ENCODE data around the gene AGPAT3.

GRCh38 chr21:44020551-44020950 lies 155.5 kb downstream of the AGPAT3 start:
- TF ChIP-seq SP7 (tag by site-specific recombination; IDR thresholded peaks at IDR 0.05) (no peak), ZNF704 (tag by site-specific recombination; IDR thresholded peaks at IDR 0.05) (no peak), ZNF530 (tag by site-specific recombination; IDR thresholded peaks at IDR 0.05; ENCODE audit: low read depth) (no peak), ZNF121 (tag by site-specific recombination; IDR thresholded peaks at IDR 0.05) (no peak)
- TF ChIP-seq, protein P1, sequence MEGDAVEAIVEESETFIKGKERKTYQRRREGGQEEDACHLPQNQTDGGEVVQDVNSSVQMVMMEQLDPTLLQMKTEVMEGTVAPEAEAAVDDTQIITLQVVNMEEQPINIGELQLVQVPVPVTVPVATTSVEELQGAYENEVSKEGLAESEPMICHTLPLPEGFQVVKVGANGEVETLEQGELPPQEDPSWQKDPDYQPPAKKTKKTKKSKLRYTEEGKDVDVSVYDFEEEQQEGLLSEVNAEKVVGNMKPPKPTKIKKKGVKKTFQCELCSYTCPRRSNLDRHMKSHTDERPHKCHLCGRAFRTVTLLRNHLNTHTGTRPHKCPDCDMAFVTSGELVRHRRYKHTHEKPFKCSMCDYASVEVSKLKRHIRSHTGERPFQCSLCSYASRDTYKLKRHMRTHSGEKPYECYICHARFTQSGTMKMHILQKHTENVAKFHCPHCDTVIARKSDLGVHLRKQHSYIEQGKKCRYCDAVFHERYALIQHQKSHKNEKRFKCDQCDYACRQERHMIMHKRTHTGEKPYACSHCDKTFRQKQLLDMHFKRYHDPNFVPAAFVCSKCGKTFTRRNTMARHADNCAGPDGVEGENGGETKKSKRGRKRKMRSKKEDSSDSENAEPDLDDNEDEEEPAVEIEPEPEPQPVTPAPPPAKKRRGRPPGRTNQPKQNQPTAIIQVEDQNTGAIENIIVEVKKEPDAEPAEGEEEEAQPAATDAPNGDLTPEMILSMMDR (tag by site-specific recombination; IDR thresholded peaks at IDR 0.05) = no peak
